IMR-90 (cell line): ENCODE results near the gene CDKAL1. TPM values are rescaled to one million over a fixed set of nuclear protein-coding genes. Genes with fewer than 3 reads are reported as not detected.

ENCODE experiments used
- ATAC-seq: fragments of 200-7000 bp; cut with Tn5 transposase; 2 replicates; pipeline ENCODE4 v1.9.1; 2020; ENCODE audit warnings: low read depth, mild to moderate bottlenecking, moderate library complexity
- BruUV-seq: library from RNA; stranded (reverse); fragments of 400-500 nt; replicated peaks from 2 replicates; lab custom pipeline; 2021; lab: Mats Ljungman, UMichigan
- CTCF ChIA-PET: fragments of 300-600 bp; formaldehyde crosslinking; extraction: SDS; loops from one replicate; lab custom pipeline; 2021; ENCODE audit warnings: antibody characterized with exemption; lab: Yijun Ruan, JAX
- POLR2A ChIA-PET: fragments of 300-600 bp; sonication (Branson Sonifier 250); formaldehyde crosslinking; loops from one replicate; lab custom pipeline; 2022; ENCODE audit warnings: antibody characterized with exemption; ENCODE audit not compliant: unreplicated experiment; lab: Charles Lee
- DNase-seq: peaks from one replicate; pipeline ENCODE4 v3.0.0; 2013
- H2AFZ ChIP-seq: replicated peaks from 2 replicates; pipeline ENCODE3; 2013; ENCODE audit warnings: low read length, mild to moderate bottlenecking; ENCODE audit not compliant: poor library complexity
- H2AK5ac ChIP-seq: 2 replicates; pipeline ENCODE4 v1.6.1; 2013; ENCODE audit warnings: low read depth, low read length, inconsistent platforms
- H2AK9ac ChIP-seq: replicated peaks from 2 replicates; pipeline ENCODE3; 2013; ENCODE audit warnings: mild to moderate bottlenecking, low read depth, low read length, moderate library complexity; ENCODE audit not compliant: poor library complexity
- H2BK120ac ChIP-seq: 2 replicates; pipeline ENCODE4 v1.6.1; 2013; ENCODE audit warnings: low read depth, low read length, inconsistent platforms
- H2BK15ac ChIP-seq: 3 replicates; pipeline ENCODE4 v1.6.1; 2013; ENCODE audit warnings: low read depth, low read length, inconsistent platforms
- H2BK20ac ChIP-seq: 2 replicates; pipeline ENCODE4 v1.6.1; 2013; ENCODE audit warnings: low read depth, mild to moderate bottlenecking, inconsistent platforms, low read length, moderate library complexity
- H2BK5ac ChIP-seq: 2 replicates; pipeline ENCODE4 v1.6.1; 2013; ENCODE audit warnings: mild to moderate bottlenecking, low read depth, low read length, inconsistent platforms; ENCODE audit not compliant: poor library complexity, severe bottlenecking
- H3K14ac ChIP-seq: replicated peaks from 2 replicates; pipeline ENCODE4 v1.6.1; 2013; ENCODE audit warnings: low read depth, low read length, inconsistent platforms
- H3K18ac ChIP-seq: 2 replicates; pipeline ENCODE4 v1.6.1; 2013; ENCODE audit warnings: low read depth, low read length, control low read depth
- H3K23ac ChIP-seq: 2 replicates; pipeline ENCODE4 v1.6.1; 2013; ENCODE audit warnings: low read depth, low read length, inconsistent platforms
- H3K27ac ChIP-seq: 2 replicates; pipeline ENCODE4 v1.5.1; 2013; ENCODE audit warnings: mild to moderate bottlenecking, control low read depth, low read length; ENCODE audit not compliant: insufficient read depth
- H3K27me3 ChIP-seq: 2 replicates; pipeline ENCODE4 v1.6.1; 2013; ENCODE audit warnings: low read length; ENCODE audit not compliant: control insufficient read depth, insufficient read depth
- H3K36me3 ChIP-seq: 2 replicates; pipeline ENCODE4 v1.6.1; 2013; ENCODE audit warnings: low read length, mixed read lengths; ENCODE audit not compliant: control insufficient read depth, insufficient read depth
- H3K4ac ChIP-seq: 2 replicates; pipeline ENCODE4 v1.6.1; 2013; ENCODE audit warnings: low read depth, low read length, inconsistent platforms
- H3K4me1 ChIP-seq: 2 replicates; pipeline ENCODE4 v1.6.1; 2013; ENCODE audit warnings: low read length, mixed read lengths; ENCODE audit not compliant: control insufficient read depth, insufficient read depth
- H3K4me2 ChIP-seq: 2 replicates; pipeline ENCODE4 v1.6.1; 2013; ENCODE audit warnings: low read depth, mild to moderate bottlenecking, control low read depth, low read length, moderate library complexity
- H3K4me3 ChIP-seq: 2 replicates; pipeline ENCODE4 v1.5.1; 2013; ENCODE audit warnings: low read depth, mild to moderate bottlenecking, control low read depth, low read length, moderate library complexity; ENCODE audit not compliant: insufficient read depth
- H3K56ac ChIP-seq: 2 replicates; pipeline ENCODE4 v1.6.1; 2013; ENCODE audit warnings: low read length, inconsistent platforms; ENCODE audit not compliant: insufficient read depth; ENCODE audit errors: extremely low read depth
- H3K79me1 ChIP-seq, 2 experiments: 2 replicates each; pipeline ENCODE4 v1.6.1; 2013; ENCODE audit warnings: low read length in 2 of 2, inconsistent platforms in 1 of 2, low read depth in 1 of 2
- H3K9ac ChIP-seq: 2 replicates; pipeline ENCODE4 v1.6.1; 2013; ENCODE audit warnings: low read depth, low read length, control low read depth
- H3K9me1 ChIP-seq: 2 replicates; pipeline ENCODE4 v1.6.1; 2013; ENCODE audit warnings: low read length, inconsistent platforms; ENCODE audit not compliant: insufficient read depth
- H3K9me3 ChIP-seq: 2 replicates; pipeline ENCODE4 v1.6.1; 2013; ENCODE audit warnings: low read length; ENCODE audit not compliant: control insufficient read depth, insufficient read depth
- H4K20me1 ChIP-seq: 2 replicates; pipeline ENCODE4 v1.6.1; 2013; ENCODE audit warnings: low read length, inconsistent platforms; ENCODE audit not compliant: insufficient read depth
- H4K5ac ChIP-seq: 2 replicates; pipeline ENCODE4 v1.6.1; 2013; ENCODE audit warnings: mild to moderate bottlenecking, low read depth, low read length, control low read depth
- H4K8ac ChIP-seq, 2 experiments: 2 replicates each; pipeline ENCODE4 v1.6.1; 2013; ENCODE audit warnings: low read depth in 2 of 2, low read length in 2 of 2, control low read depth in 1 of 2, inconsistent platforms in 1 of 2
- H4K91ac ChIP-seq: 2 replicates; pipeline ENCODE4 v1.6.1; 2013; ENCODE audit warnings: low read depth, low read length, inconsistent platforms; ENCODE audit not compliant: insufficient read depth
- BHLHE40 ChIP-seq: fragments of 150-350 bp; IDR thresholded peaks from 2 replicates; pipeline ENCODE4 v1.6.1; 2016; ENCODE audit warnings: mild to moderate bottlenecking, low read depth, low read length
- CEBPB ChIP-seq: IDR thresholded peaks from 2 replicates; pipeline ENCODE4 v1.6.1; 2012; ENCODE audit warnings: low read depth, low read length, improper control_type of control experiment
- MAFK ChIP-seq: IDR thresholded peaks from 2 replicates; pipeline ENCODE4 v1.6.1; 2012; ENCODE audit warnings: low read depth, low read length, improper control_type of control experiment
- MAZ ChIP-seq: IDR thresholded peaks from 2 replicates; pipeline ENCODE4 v1.6.1; 2012; ENCODE audit warnings: low read depth, mild to moderate bottlenecking, low read length, improper control_type of control experiment, moderate library complexity, borderline replicate concordance
- MXI1 ChIP-seq: IDR thresholded peaks from 2 replicates; pipeline ENCODE4 v1.6.1; 2012; ENCODE audit warnings: low read depth, mild to moderate bottlenecking, low read length, moderate library complexity, borderline replicate concordance
- NFE2L2 ChIP-seq: fragments of 150-350 bp; IDR thresholded peaks from 2 replicates; pipeline ENCODE4 v1.6.1; 2016; ENCODE audit warnings: low read depth, mild to moderate bottlenecking, low read length
- RAD21 ChIP-seq: IDR thresholded peaks from 2 replicates; pipeline ENCODE4 v1.6.1; 2012; ENCODE audit warnings: low read length, improper control_type of control experiment
- RCOR1 ChIP-seq: IDR thresholded peaks from 2 replicates; pipeline ENCODE4 v1.6.1; 2012; ENCODE audit warnings: mild to moderate bottlenecking, low read length, improper control_type of control experiment; ENCODE audit not compliant: insufficient replicate concordance
- RFX5 ChIP-seq: IDR thresholded peaks from 2 replicates; pipeline ENCODE4 v1.8.0; 2012; ENCODE audit warnings: low read depth, mild to moderate bottlenecking, low read length, moderate library complexity
- SMC3 ChIP-seq: fragments of 150-350 bp; IDR thresholded peaks from 2 replicates; pipeline ENCODE4 v1.6.1; 2016; ENCODE audit warnings: low read depth, mild to moderate bottlenecking, antibody characterized with exemption, low read length, moderate library complexity
- WGBS, 2 experiments: methylation state at CpG; one replicate each; pipeline versions ENCODE4 v1.1.5 to v1.1.7; 2013; ENCODE audit warnings: missing lambda C conversion rate in 2 of 2; ENCODE audit not compliant: insufficient read length in 1 of 2; ENCODE audit errors: extremely low coverage in 2 of 2; 5-methylcytosine and 5-hydroxymethylcytosine counted together
- dilution Hi-C: fragments of 300-500 bp; cut with HindIII; formaldehyde crosslinking; loops from one replicate; pipeline ENCODE4 v1.14.3; 2018; ENCODE audit warnings: low sequenced_read_pairs; ENCODE audit not compliant: unreplicated experiment
- in situ Hi-C: fragments of 300-500 bp; cut with MboI; formaldehyde crosslinking; loops from 3 replicates; pipeline ENCODE4 v1.14.3; 2019; ENCODE audit warnings: low sequenced_read_pairs, inconsistent platforms, mixed read lengths
- intact Hi-C: fragments of 100-400 bp; cut with micrococcal nuclease; formaldehyde crosslinking; loops from 2 replicates; pipeline ENCODE4 v1.10.0; 2022
- polyA plus RNA-seq, 3 experiments: library from polyadenylated mRNA; depleted of rRNA; stranded (reverse); fragments of >200 nt; gene quantifications; 2 replicates each; pipeline ENCODE4 v1.2.3, GENCODE V29; 2012; ENCODE audit warnings: low replicate concordance in 1 of 3
- total RNA-seq: library from RNA; depleted of rRNA; stranded (reverse); fragments of >200 nt; gene quantifications from 2 replicates; pipeline ENCODE4 v1.2.3, GENCODE V29; 2012
- TF ChIP-seq, protein P1 (sequence below): fragments of 150-350 bp; IDR thresholded peaks from 2 replicates; pipeline ENCODE4 v1.6.1; 2016; ENCODE audit warnings: low read depth, mild to moderate bottlenecking, low read length, moderate library complexity, borderline replicate concordance
- TF ChIP-seq, protein P2 (sequence below): fragments of 150-350 bp; IDR thresholded peaks from 2 replicates; pipeline ENCODE4 v1.6.1; 2017; ENCODE audit warnings: mild to moderate bottlenecking, antibody characterized with exemption, low read length, low read depth

CDKAL1 gene
- total and polyA plus RNA-seq, 2 of the 4 experiments (the other 2 are of a cell fraction) = 3.7 to 13.1 TPM

DNA sequence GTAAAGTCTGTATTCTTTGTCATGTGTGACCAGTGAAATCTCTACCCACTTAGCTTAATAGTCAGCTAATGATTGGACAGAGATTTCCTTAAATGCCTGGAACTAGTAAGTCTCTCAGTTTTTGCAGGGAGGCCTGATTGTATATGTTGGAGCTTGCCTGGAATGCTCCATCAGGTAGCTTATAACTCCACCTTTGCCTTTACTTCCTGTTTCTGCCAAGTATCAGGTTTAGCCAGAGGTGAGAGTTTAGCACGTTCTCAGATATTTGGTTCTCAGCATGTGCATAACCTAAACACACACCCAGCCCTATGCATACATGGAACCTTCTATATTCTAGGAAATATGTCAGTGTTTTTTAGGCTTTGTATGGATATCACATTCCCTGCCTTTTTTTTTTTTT lies 435.3 kb downstream of the CDKAL1 start:
- no peaks in the 10 kb centered on the region for H3K4me1 ChIP-seq
- no peak for ATAC-seq
- H2BK15ac ChIP-seq = no peak overlapping the region
- no peak overlapping the region for H3K4me2 ChIP-seq
- H3K27me3 ChIP-seq = no peaks in the 10 kb centered on the region
- WGBS, 2 experiments = no CpG with 5 or more reads among the region's 1 CpG
- no peaks in the 10 kb centered on the region for H3K79me1 ChIP-seq
- BruUV-seq = no TSS peak
- H2BK120ac ChIP-seq = no peak overlapping the region
- H3K14ac ChIP-seq = no peak overlapping the region
- no peaks in the 10 kb centered on the region; the same call in 1 of the 2 replicates for H3K9me1 ChIP-seq
- intact Hi-C loops (no loop called here), dilution Hi-C loops (no loop called here), in situ Hi-C loops (no loop called here)
- no peaks in the 10 kb centered on the region for H4K20me1 ChIP-seq
- no peak overlapping the region for H3K27ac ChIP-seq
- H3K4ac ChIP-seq = no peak overlapping the region
- no peak overlapping the region for H2AK5ac ChIP-seq
- DNase-seq = no peak
- no peak overlapping the region for H2BK20ac ChIP-seq
- no peak overlapping the region for H4K8ac ChIP-seq
- H3K4me3 ChIP-seq = no peak overlapping the region
- peaks cover 3% of the 10 kb centered on the region; the same call in 1 of the 2 replicates for H3K9me3 ChIP-seq
- no peak overlapping the region for H2AFZ ChIP-seq
- H4K5ac ChIP-seq = no peak overlapping the region
- H4K91ac ChIP-seq = no peak overlapping the region
- TF ChIP-seq NFE2L2 (no peak), SMC3 (no peak), RAD21 (no peak), BHLHE40 (no peak), MAZ (no peak), MXI1 (no peak), CEBPB (no peak), RCOR1 (no peak), RFX5 (no peak), MAFK (no peak)
- TF ChIP-seq, protein P1, sequence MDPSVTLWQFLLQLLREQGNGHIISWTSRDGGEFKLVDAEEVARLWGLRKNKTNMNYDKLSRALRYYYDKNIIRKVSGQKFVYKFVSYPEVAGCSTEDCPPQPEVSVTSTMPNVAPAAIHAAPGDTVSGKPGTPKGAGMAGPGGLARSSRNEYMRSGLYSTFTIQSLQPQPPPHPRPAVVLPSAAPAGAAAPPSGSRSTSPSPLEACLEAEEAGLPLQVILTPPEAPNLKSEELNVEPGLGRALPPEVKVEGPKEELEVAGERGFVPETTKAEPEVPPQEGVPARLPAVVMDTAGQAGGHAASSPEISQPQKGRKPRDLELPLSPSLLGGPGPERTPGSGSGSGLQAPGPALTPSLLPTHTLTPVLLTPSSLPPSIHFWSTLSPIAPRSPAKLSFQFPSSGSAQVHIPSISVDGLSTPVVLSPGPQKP = no peak
- TF ChIP-seq, protein P2, sequence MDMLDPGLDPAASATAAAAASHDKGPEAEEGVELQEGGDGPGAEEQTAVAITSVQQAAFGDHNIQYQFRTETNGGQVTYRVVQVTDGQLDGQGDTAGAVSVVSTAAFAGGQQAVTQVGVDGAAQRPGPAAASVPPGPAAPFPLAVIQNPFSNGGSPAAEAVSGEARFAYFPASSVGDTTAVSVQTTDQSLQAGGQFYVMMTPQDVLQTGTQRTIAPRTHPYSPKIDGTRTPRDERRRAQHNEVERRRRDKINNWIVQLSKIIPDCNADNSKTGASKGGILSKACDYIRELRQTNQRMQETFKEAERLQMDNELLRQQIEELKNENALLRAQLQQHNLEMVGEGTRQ = no peak
- H3K18ac ChIP-seq = no peak overlapping the region
- H3K23ac ChIP-seq = no peak overlapping the region
- H2AK9ac ChIP-seq = no peak overlapping the region
- no peak overlapping the region for H2BK5ac ChIP-seq
- H3K56ac ChIP-seq = no peak overlapping the region
- no peak overlapping the region for H3K9ac ChIP-seq
- ChIA-PET POLR2A (interaction anchor here (0.5 to 0.6 kb wide), 2 partner anchors 29 to 624 kb away, joined by 4 read pairs; partner anchors contain the start of gene SOX4), CTCF (interaction anchor here (0.6 kb wide), 1 partner anchor 499 kb away, joined by 3 read pairs; no protein-coding TSS in a partner anchor)
- H3K36me3 ChIP-seq = no peaks in the 10 kb centered on the region
